Osteocyte (in vitro differentiated cells): Measurements from ENCODE around the gene MCEE. TPM values are rescaled to one million over a fixed set of nuclear protein-coding genes. Genes with fewer than 3 reads are reported as not detected.

ENCODE experiments used
- DNase-seq: peaks from one replicate; pipeline ENCODE4 v3.0.0; 2021; ENCODE audit warnings: mixed read lengths; ENCODE audit not compliant: unreplicated experiment; ENCODE audit errors: extremely low spot score
- H3K27ac Mint-ChIP-seq: one replicate; pipeline ENCODE4 v1.8.0; 2021; ENCODE audit warnings: mild to moderate bottlenecking, mixed read lengths; ENCODE audit not compliant: unreplicated experiment
- H3K27me3 Mint-ChIP-seq: one replicate; pipeline ENCODE4 v1.8.0; 2021; ENCODE audit warnings: mixed read lengths; ENCODE audit not compliant: unreplicated experiment
- H3K36me3 Mint-ChIP-seq: one replicate; pipeline ENCODE4 v1.8.0; 2021; ENCODE audit warnings: mixed read lengths; ENCODE audit not compliant: unreplicated experiment
- H3K4me1 Mint-ChIP-seq: one replicate; pipeline ENCODE4 v1.8.0; 2021; ENCODE audit warnings: mixed read lengths; ENCODE audit not compliant: unreplicated experiment
- H3K4me3 Mint-ChIP-seq: one replicate; pipeline ENCODE4 v1.8.0; 2021; ENCODE audit warnings: mild to moderate bottlenecking, moderate library complexity, mixed read lengths; ENCODE audit not compliant: unreplicated experiment
- H3K9me3 Mint-ChIP-seq: one replicate; pipeline ENCODE4 v1.8.0; 2021; ENCODE audit warnings: mixed read lengths; ENCODE audit not compliant: unreplicated experiment
- CTCF ChIP-seq: fragments of 200-600 bp; sonication (generic); IDR thresholded peaks from 2 replicates; pipeline ENCODE4 v1.5.0; 2021; ENCODE audit warnings: antibody characterized with exemption, mild to moderate bottlenecking, moderate library complexity
- total RNA-seq: library from RNA; stranded (reverse); gene quantifications from 2 replicates; pipeline ENCODE4 v1.2.1, GENCODE V29; 2021

The MCEE gene
- total RNA-seq, 1 donor from 2014 or later = 18.2 TPM

GRCh38 chr2:71129114-71129901, 721 bp downstream of the MCEE start:
- H3K36me3 Mint-ChIP-seq = peaks cover 2% of the 10 kb centered on the region
- H3K4me1 Mint-ChIP-seq = peaks cover 20% of the 10 kb centered on the region
- no peaks in the 10 kb centered on the region for H3K27me3 Mint-ChIP-seq
- no peak for TF ChIP-seq CTCF
- no peak overlapping the region for H3K4me3 Mint-ChIP-seq
- DNase-seq = no peak
- no peaks in the 10 kb centered on the region for H3K9me3 Mint-ChIP-seq
- no peak overlapping the region for H3K27ac Mint-ChIP-seq

DNA sequence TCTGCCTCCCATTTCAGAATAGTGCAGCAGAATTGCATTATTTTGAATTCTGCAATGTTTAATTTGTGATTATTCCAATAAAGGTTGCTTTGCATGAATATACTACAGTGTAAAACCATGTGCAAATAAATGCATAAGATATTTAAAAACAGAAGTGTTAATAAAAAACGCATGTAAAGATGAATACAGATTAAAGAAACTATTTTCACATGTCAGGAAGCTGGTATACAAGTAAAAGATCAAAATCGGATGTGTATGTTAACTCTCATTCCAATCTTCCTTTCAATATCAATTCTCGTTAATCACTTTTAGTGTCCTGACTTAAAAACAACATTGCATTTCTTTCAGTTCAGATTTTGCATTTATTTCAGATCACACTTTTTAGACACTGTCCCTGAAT, 3.1 kb downstream of the MCEE start:
- Mint-ChIP-seq H3K27ac (no peak overlapping the region), H3K36me3 (peaks cover 5% of the 10 kb centered on the region), H3K27me3 (no peaks in the 10 kb centered on the region), H3K9me3 (no peaks in the 10 kb centered on the region), H3K4me1 (peaks cover 20% of the 10 kb centered on the region), H3K4me3 (no peak overlapping the region)
- no peak for DNase-seq
- TF ChIP-seq CTCF = no peak

GRCh38 chr2:71125506-71126294, 4.3 kb downstream of the MCEE start:
- Mint-ChIP-seq H3K9me3 (no peaks in the 10 kb centered on the region), H3K27ac (no peak overlapping the region), H3K4me3 (no peak overlapping the region), H3K27me3 (no peaks in the 10 kb centered on the region), H3K4me1 (peaks cover 20% of the 10 kb centered on the region), H3K36me3 (peaks cover 5% of the 10 kb centered on the region)
- no peak for DNase-seq
- no peak for TF ChIP-seq CTCF

DNA sequence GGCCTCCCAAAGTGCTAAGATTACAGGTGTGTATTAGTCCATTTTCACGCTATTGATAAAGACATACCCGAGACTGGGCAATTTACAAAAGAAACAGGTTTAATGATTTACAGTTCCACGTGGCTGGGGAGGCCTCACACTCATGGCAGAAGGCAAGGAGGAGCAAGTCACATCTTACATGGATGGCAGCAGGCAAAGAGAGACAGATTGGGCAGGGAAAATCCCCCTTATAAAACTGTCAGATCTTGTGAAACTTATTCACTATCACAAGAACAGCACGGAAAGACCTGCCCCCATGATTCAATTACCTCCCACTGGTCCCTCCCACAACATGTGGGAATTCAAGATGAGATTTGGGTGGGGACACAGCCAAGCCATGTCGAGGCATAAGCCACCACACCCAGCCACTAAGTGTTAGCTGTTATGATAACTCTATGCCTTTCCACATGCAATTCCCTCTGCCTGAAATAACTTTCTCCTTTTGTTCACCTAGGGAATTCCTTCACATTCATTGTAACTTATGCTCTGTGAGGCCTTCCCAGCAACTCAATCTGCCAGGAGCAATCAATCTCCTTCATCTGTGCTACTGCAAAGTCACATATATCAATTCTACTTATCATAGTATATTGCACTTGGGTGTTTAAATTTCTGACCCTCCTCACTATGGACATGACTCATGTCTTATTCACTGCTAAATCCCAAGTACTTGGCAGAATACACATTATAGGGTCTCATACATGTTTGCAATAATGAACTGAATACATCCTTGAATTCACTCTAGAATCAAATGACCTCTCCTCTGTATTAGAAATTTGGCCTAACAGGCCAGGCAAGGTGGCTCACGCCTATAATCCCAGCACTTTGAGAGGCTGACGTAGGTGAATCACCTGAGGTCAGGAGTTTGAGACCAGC, 7.4 kb downstream of the MCEE start:
- TF ChIP-seq CTCF = no peak
- Mint-ChIP-seq H3K9me3 (no peaks in the 10 kb centered on the region), H3K4me1 (peaks cover 9% of the 10 kb centered on the region), H3K36me3 (peaks cover 18% of the 10 kb centered on the region), H3K27ac (no peak overlapping the region), H3K4me3 (no peak overlapping the region), H3K27me3 (no peaks in the 10 kb centered on the region)
- DNase-seq = no peak
